Adipocyte (in vitro differentiated cells): ENCODE data around the gene SLC1A7.

Experiments used
- DNase-seq: peaks from one replicate; pipeline ENCODE4 v3.0.0-alpha.2; 2015; ENCODE audit warnings: low read depth
- H3K27me3 ChIP-seq: replicated peaks from 2 replicates; pipeline ENCODE4 v1.7.0; 2013; ENCODE audit warnings: mild to moderate bottlenecking, low read length, moderate library complexity; ENCODE audit not compliant: control insufficient read depth, insufficient read depth
- H3K36me3 ChIP-seq: 2 replicates; pipeline ENCODE4 v1.7.0; 2013; ENCODE audit warnings: low read length, mild to moderate bottlenecking, moderate library complexity; ENCODE audit not compliant: control insufficient read depth, insufficient read depth, severe bottlenecking
- H3K4me1 ChIP-seq: 2 replicates; pipeline ENCODE4 v1.7.0; 2013; ENCODE audit warnings: mild to moderate bottlenecking, low read length, moderate library complexity; ENCODE audit not compliant: control insufficient read depth, insufficient read depth
- H3K4me3 ChIP-seq: 2 replicates; pipeline ENCODE4 v1.7.0; 2013; ENCODE audit warnings: mild to moderate bottlenecking, low read length, moderate library complexity
- H3K9ac ChIP-seq: 2 replicates; pipeline ENCODE4 v1.7.0; 2013; ENCODE audit warnings: mild to moderate bottlenecking, low read length, moderate library complexity
- H3K9me3 ChIP-seq: 2 replicates; pipeline ENCODE4 v1.7.0; 2013; ENCODE audit warnings: mild to moderate bottlenecking, low read length, moderate library complexity; ENCODE audit not compliant: control insufficient read depth

SLC1A7 gene

DNA sequence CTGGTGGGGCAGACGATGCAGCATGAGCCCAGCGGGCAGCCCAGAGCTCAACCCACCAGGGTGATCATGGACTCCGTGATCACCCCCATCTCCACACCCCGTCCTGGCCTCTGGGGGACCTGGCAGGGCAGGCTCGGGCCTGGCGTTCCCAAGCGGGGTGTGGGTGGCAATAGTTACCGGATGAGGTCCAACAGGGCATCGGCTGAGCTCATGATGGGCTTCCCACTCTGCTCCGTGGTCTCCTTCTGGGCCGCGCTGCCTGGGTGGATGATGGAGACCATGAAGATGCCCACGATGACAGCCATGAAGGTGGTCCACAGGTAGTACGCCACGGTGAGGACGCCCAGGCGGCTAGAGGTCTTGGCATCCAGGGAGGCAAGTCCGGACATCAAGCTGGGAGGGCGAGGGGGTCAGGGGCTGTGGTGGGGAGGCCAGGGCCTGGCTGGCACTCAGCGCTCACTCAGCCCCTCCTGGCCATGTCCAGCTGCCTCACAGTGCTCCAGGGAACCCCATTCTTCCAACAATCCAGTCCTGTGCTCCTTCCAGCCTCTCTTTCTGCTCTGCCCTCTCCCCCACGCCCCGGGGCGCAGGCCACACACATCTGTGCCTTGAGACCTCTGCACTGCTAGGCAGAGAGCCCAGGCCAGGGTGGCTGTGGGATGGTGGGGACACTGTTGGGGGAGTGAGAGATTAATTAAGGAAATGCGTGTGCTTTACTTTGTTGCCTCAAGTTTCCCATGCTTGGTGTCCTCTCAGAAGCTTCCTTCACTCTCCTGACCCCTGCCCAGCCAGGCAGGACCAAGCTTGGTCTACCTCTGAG, 27.6 kb downstream of the SLC1A7 start:
- no peak for DNase-seq
- Histone ChIP-seq H3K36me3 (no peaks in the 10 kb centered on the region), H3K4me1 (peaks cover 37% of the 10 kb centered on the region), H3K4me3 (no peak overlapping the region), H3K9ac (peak overlapping the region; percentile 14), H3K9me3 (peaks cover 20% of the 10 kb centered on the region), H3K27me3 (no peaks in the 10 kb centered on the region)

DNA sequence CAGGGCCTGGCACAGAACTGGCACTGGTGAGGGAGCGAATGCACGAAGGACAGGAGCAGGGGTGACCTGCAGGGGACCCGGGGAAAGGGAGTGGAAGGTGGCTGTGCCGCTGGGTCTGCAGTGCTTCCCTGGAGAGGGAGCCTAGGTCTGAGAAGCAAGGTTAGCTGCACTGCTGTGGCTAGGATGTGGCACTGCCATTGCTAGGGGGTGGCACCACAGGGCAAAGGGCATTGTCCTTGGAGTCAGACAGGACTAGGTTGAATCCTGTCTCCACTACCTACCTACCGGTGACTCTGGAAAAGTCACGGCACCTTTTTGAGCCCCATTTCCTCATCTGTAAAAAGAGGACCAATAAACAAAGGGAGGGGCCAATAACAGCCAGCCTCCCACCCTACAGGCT, 28.3 kb downstream of the SLC1A7 start:
- Histone ChIP-seq H3K4me3 (no peak overlapping the region), H3K27me3 (no peaks in the 10 kb centered on the region), H3K9me3 (peaks cover 20% of the 10 kb centered on the region), H3K9ac (peak overlapping the region; percentile 0), H3K36me3 (no peaks in the 10 kb centered on the region), H3K4me1 (peaks cover 44% of the 10 kb centered on the region)
- DNase-seq = no peak

DNA sequence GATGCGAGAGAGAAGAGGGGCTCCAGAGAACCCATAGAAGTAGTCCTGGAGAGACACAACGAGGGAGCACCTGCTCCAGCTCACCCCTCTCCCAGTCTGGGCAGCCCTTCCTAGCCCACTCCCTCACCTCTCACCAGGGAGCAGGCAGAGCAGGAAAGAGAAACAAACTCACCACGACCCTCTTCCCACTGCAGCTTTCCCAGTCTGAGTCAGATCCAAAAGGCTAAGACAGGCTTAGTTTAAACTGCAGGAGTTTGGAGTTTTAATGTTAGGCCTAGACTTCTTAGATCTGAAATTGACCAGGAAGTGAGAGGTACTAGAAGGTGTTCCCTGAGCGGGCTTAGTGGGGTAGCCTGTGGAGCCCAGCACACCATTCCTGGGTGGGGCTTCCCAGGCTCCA, 29.6 kb downstream of the SLC1A7 start:
- H3K4me3 ChIP-seq = no peak overlapping the region
- H3K36me3 ChIP-seq = no peaks in the 10 kb centered on the region
- peaks cover 55% of the 10 kb centered on the region for H3K4me1 ChIP-seq
- H3K27me3 ChIP-seq = no peaks in the 10 kb centered on the region
- H3K9me3 ChIP-seq = peaks cover 20% of the 10 kb centered on the region
- peak overlapping the region; percentile 52 for H3K9ac ChIP-seq
- DNase-seq = no peak

DNA sequence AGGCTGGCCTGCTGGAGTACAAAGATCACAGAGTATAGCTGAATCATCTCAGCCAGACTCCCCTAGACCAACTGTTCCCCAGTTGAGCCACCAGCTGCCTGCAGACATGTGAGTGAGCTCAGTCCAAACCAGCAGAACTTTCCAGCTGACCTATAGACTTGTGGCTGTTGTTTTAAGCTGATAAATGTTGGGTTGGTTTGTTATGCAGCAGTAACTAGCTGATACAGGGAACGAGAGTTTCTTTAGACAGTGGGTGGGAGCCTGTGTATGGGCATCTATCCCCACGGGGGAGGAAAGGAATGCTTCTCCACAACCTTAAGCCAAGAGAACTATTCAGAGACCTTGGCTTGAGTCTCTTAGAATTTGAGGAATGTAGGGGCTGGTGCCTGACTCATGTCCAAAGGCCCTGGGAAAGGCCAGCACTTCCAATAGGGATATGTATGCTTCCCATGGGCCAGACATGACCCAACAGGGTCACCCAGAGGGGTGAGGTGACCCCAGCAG, 30.1 kb downstream of the SLC1A7 start:
- Histone ChIP-seq H3K9me3 (peaks cover 20% of the 10 kb centered on the region), H3K27me3 (no peaks in the 10 kb centered on the region), H3K9ac (peak overlapping the region; percentile 52), H3K36me3 (no peaks in the 10 kb centered on the region), H3K4me1 (peaks cover 56% of the 10 kb centered on the region), H3K4me3 (peak overlapping the region; percentile 50)
- DNase-seq = peak; percentile 38

DNA sequence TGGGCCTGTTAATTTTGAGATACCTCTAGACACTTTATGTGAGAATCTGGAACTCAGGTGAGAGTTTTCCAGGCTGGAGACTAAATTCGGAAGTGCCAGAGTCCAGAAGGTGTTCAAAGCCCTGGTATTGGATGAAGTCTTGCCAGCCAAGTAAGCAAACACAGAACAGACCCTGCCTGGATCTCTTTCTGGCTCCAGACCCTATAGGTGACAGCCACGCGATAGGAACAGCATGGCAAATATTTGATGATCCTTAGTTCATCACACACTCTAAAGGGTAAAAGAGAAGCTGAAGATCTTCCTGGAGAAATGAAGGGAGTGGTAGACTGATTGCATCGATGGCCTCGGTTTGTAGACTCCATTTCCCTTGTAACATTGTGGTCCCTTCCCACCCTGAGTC, 30.7 kb downstream of the SLC1A7 start:
- H3K4me1 ChIP-seq = peaks cover 56% of the 10 kb centered on the region
- H3K36me3 ChIP-seq = no peaks in the 10 kb centered on the region
- DNase-seq = no peak
- H3K9me3 ChIP-seq = peaks cover 20% of the 10 kb centered on the region
- peak overlapping the region; percentile 50 for H3K4me3 ChIP-seq
- no peaks in the 10 kb centered on the region for H3K27me3 ChIP-seq
- no peak overlapping the region for H3K9ac ChIP-seq

DNA sequence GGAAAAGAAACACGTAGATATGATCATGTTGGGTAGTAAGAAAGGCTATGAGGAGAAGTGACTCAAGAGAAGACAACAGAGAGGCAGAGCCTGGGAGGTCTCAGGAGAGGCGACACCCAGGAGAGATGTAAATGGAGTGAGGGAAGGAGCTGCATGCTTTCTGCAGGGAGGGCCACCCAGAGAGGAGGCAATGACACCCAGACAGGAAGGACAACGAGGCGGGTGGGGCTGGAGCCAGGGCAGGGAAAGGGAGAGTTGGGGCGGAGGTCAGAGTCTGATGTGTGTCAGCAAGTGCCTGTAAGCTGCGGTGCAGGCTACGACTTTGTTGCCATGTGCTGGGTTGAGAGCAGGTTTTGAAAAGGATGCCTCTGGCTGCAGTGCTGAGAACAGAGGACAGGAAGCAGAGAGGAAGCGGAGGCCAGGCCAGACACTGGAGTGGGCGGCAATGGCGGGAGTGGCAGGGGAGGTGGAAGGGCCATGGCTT, 31.3 kb downstream of the SLC1A7 start:
- Histone ChIP-seq H3K36me3 (no peaks in the 10 kb centered on the region), H3K9me3 (peaks cover 20% of the 10 kb centered on the region), H3K4me3 (peak overlapping the region; percentile 50), H3K27me3 (no peaks in the 10 kb centered on the region), H3K4me1 (peaks cover 53% of the 10 kb centered on the region), H3K9ac (no peak overlapping the region)
- no peak for DNase-seq

DNA sequence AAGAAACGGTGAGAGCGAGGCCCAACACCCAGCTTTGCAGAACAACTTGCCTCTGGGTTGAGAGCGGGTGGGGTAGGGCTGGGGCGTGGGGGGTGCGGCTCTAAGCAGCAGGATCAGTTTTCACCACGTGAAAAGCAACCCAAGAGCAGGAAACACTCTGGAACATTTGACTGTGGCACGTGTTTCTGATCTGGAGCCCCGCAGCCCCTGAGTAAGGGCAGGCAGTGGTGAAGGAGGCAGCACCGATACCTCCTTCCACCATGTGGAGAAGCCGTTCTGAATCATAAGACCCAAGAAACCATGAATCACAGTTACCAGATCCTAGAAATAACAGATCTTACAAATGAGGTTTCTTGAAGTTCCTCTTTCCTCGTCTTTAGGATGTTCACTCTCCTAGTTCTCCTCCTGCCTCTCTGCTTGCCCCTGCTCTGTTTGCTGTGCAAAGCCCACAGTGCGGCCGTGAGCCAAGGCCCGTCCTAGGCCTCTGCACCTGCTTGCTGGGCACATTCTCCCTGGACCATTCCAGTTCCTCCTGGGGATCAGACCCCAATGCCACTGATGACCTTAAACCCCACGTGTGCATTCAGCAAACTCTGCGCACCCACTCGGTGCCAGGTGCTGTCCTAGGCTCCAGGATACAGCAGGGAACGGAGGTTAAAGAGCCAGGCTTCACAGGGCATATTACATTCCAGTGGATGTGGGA, 31.9 kb downstream of the SLC1A7 start:
- H3K9me3 ChIP-seq = peaks cover 20% of the 10 kb centered on the region
- no peaks in the 10 kb centered on the region for H3K27me3 ChIP-seq
- H3K9ac ChIP-seq = peak overlapping the region; percentile 18
- DNase-seq = peak; percentile 56
- no peak overlapping the region for H3K4me3 ChIP-seq
- H3K4me1 ChIP-seq = peaks cover 47% of the 10 kb centered on the region
- H3K36me3 ChIP-seq = no peaks in the 10 kb centered on the region

DNA sequence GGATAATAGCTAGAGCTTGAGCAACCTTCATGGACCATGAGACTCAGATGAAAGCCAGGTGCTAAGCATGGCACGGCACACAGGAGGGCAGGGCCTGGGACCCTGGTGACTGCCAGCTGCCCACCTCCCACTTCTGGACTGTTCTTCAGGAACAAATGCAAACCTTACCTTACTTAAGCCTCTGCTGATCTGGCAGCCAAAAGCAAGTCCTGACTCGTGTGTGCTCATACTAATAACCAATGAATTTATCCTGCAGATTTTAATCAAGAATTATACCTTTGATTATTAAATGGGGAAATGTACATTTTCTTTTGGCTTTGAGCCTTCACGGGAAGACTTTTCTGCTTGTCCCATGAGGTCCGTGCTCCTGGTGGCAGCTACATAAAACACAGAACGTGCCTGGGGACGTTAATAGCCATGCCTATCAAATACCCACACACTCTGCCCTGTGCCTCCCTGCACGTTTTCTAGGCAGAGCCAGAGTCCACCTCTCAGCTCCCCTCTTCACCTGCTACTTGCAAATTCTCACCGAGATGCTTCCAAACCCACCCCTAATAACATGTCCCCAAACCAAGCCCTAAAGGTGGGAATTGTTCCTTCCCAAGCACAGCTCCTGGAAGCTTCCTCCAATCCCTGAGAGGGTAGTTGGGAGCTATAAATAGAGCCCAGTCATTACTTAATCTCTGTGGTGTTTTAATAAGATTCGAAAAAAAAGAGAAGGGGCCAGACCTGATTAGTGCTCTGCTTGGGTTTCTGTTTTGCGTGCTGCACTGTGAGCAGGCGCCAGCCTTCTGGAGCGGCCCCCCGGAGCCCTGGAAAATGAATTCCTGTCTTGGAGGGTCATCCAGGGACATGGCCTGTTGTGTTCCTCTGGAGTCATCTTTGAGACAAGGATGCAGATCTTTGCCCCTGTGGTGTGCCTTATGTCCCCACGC, 33.5 kb downstream of the SLC1A7 start:
- Histone ChIP-seq H3K36me3 (no peaks in the 10 kb centered on the region), H3K4me1 (peaks cover 38% of the 10 kb centered on the region), H3K9ac (peak overlapping the region; percentile 20), H3K27me3 (no peaks in the 10 kb centered on the region), H3K9me3 (peaks cover 20% of the 10 kb centered on the region), H3K4me3 (no peak overlapping the region)
- peak; percentile 18 for DNase-seq

DNA sequence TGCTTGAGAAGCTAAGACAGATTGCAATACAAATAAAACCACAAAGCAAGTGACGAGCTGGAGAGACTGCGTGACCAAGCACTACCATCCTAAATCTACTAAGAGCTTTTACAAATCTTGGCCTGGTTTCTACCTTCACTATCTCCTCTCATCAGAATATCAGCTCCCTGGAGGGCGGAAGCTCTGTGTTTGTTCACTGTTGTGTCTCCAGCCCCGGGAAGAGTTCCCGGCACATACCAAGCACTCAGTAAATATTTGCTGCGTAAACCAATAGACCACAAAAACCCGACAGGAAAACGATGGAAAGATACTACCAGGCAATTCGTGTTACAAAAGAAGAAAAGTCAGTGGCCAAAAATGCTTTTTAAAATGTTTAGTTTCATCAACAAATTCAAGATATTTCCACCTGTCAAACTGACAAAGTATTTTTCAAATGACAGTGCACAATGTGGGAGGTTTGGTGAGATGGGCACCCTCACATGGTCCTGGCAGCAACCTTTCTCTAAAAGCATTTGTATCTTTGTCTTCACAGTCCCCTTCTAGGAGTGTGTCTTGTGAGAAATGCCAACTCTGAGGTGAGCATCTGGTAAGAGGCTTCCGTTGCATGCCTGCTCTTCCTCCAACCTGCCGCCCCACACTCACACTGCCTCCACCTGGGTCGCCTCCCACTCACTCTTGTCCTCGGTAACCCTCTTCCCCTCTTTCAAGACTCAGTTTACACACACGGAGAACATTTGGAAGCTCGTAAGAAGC, 34.7 kb downstream of the SLC1A7 start:
- Histone ChIP-seq H3K9ac (peak overlapping the region; percentile 22), H3K4me3 (no peak overlapping the region), H3K36me3 (no peaks in the 10 kb centered on the region), H3K9me3 (peaks cover 20% of the 10 kb centered on the region), H3K4me1 (peaks cover 34% of the 10 kb centered on the region), H3K27me3 (no peaks in the 10 kb centered on the region)
- DNase-seq = peak; percentile 90

DNA sequence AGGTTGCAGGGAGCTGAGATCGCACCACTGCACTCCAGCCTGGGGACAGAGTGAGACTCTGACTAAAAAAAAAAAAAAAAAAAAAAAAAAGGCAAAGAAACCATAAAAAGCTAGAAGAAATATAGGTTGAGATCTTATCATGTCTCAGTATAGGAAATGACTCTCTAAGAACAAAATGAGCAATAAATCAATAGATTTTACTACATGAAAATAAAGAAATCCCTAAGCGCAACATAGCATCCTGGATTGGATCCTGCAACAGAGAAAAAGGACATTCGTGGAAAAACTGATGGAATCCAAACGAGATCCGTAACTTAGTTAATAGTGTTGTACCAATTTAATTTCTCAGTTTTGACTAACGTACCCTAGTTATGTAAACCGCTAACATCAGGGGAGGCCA, 35.3 kb downstream of the SLC1A7 start:
- Histone ChIP-seq H3K4me3 (no peak overlapping the region), H3K9ac (no peak overlapping the region), H3K9me3 (peaks cover 17% of the 10 kb centered on the region), H3K27me3 (no peaks in the 10 kb centered on the region), H3K4me1 (peaks cover 33% of the 10 kb centered on the region), H3K36me3 (no peaks in the 10 kb centered on the region)
- no peak for DNase-seq
